GM19099 (cell line): ENCODE measurements around the gene PNMA8A.

Experiments used
- POLR2A ChIP-seq: IDR thresholded peaks from 3 replicates; pipeline ENCODE4 v1.6.1; 2011; ENCODE audit warnings: low read depth; ENCODE audit not compliant: insufficient read length; ENCODE audit errors: extremely low read depth

The PNMA8A gene

DNA sequence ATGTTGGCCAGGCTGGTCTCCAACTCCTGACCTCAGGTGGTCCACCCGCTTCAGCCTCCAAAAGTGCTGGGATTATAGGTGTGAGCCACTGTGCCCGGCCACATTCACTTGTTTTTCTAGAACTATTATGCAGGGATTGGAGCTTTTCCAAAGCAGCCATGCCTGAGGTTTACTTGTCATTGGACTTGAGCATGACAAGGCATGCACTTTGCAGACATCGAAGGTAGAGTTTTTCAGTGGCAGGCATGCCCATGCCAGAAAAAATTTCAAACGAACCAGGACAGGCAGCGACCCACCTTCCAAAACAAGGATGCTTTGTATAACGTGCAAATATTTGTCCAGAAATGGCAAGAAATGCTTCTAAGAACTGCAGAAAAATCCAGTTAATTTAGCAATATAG lies 17.7 kb downstream of the PNMA8A start:
- no peak for TF ChIP-seq POLR2A

DNA sequence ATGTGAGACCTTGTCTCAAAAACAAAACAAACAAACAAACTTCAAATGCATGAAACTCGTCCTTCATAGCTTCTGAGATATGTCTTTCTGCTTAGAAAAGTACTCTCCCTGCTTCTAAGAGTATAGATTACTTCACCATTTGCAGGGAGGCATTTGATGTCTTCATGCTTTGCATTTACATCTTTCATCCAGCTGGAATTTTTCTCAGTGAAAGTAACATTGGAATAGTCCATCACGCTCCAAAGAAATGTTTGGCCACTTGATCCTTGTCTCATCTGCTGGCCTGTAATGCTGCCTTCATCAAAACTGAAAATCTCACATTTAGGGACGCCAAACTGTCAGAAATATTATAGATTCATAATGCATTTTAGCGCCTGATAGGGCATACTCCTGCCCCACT lies 19.2 kb downstream of the PNMA8A start:
- no peak for TF ChIP-seq POLR2A

DNA sequence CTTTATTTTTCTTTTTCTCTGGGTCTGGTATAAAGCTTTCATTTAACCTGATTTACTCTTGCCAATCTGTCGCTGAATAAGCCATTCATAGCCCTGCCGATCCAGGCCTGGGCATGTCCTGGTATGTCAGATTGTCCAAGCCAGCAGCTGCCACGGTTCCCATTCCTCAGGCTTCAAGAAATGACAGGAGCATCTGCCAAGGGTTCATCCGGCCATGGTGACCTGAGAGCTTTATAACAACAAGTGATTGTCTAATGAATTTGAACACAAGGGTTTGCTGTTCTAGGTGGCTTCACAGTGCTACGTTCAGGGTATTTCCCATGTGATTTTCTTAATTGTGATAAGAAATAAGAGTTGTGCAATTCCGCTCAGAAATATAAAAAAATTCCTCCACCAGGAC lies 20.0 kb downstream of the PNMA8A start:
- TF ChIP-seq POLR2A, result no peak

DNA sequence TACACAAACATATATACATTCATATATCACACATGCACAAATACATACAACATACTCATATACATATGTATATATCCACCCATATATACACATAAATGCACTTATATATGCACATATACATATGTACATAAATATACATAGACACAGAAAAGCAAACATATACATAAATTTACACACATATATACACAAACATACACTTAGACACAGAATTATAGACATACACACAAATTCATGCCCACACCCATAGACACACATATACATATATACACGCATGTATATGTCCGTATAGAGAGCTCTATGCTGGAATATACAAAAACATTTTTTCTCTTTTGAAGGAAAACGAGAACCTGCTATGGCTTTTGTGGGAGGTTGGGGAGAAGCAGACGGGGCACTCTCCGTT lies 20.6 kb downstream of the PNMA8A start:
- no peak for TF ChIP-seq POLR2A

DNA sequence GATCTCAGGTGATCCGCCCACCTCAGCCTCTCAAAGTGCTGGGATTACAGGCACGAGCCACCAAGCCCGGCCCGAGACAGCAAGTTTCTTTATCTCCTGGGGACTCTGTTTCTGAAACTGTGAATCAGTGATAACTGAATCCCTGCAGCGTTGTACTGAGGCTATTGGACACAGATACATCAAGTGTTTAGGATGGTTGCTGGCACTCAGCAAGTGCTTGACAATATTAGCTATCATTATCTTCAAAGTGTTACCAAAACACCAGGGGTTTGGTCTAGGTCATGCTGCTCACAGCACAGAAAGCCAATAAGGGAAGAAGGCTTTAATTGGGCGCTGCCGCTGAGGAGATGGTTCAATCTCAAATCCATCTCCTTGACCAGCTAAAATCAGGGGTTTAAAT lies 22.1 kb downstream of the PNMA8A start:
- no peak for TF ChIP-seq POLR2A

DNA sequence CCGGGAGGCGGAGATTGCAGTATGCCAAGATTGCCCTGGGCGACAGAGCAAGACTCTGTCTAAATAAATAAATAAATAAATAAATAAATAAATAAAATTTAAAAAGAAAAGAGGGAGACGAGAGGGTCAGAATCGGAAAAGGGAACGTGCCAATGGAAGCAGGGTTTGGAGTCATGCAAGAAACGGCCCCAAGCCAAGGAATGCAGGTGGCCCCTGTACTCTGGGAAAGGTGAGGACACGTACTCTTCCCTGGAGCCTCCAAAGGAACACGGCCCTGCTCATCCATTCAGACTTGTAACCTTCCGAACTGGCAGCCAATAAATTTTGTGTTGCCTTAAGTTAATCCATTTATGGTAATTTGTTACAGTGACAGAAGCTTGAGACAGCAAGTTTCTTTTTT lies 22.8 kb downstream of the PNMA8A start:
- TF ChIP-seq POLR2A, result no peak

DNA sequence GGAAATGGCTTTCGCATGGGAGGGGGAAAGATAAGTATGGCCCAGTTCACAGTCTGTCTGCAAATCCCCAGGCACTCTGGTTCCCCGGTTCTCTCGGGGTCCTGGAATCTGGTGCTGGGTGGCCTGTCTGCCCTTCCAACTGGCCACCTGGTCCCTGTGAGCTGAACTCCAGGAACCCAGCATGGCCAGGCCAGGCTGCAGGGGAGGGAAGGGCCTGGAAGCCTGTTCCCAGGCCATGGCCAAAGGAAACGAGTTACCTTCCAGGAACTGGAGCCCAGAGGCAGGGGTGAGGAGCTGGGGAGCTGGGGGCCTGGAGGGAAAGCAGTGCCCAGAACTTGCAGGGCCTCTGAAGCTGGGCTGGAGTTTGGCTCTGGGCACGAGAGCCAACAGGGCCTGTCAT lies 23.5 kb downstream of the PNMA8A start:
- TF ChIP-seq POLR2A, result no peak

DNA sequence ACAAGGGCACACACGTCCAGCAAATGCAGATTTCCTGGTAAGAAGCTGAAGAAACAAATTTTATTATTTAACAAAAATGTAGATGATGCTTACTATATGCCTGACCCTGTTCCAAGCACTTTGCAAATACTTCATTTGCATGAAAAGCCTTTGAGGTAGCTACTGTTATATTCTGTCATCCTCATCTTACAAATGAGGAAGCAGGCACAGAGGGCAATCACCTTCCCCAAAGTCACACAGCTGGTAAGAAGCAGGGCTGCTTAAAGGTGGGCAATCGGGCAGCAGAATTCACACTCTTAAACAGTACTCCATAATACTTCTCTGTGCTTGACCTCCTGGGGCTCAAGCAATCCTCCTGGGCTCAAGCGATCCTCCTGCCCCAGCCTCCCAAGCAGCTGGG lies 24.4 kb downstream of the PNMA8A start:
- TF ChIP-seq POLR2A, result no peak

DNA sequence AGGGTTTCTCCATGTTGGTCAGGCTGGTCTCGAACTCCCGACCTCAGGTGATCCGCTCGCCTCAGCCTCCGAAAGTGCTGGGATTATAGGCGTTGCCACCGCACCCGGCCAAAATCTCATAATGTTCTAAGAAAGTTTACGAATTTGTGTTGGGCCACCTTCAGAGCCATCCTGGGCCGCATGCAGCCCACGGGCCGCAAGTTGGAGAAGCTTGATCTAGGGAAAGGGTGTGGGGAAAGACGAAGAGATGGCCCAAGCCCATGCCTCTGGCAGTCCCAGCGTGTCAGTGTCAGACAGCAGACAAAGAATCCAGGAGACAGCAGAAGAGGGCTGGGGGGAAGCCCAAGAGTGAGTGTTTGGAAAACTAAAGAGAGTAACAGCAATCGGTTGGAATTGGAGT lies 25.3 kb downstream of the PNMA8A start:
- no peak for TF ChIP-seq POLR2A

DNA sequence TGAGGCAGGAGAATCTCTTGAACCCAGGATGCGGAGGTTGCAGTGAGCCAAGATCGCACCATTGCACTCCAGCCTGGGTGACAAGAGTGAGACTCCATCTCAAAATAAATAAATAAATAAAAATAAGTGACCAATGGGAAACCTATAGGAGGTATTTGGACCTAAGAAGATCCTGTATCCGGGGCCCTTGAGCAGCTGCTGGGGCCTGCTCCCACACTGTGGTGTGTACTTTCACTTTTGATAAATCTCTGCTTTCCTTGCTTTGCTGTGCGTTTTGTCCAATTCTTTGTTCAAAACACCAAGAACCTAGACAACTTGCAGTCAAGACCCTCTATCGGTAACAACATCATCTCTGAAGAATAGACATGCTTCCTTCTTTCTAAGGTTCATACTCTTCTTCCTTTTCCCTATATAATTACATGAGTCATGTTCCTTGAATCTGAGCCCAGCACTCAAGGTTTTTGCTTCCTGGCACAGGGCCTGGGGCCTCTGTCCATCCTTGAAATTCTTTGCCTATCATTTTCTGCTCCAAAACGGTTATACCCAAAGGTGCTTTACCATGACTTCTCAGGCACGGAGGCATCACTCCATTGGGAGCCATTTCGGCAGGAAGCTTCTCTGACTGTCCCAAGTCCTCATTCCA lies 28.4 kb downstream of the PNMA8A start:
- no peak for TF ChIP-seq POLR2A

DNA sequence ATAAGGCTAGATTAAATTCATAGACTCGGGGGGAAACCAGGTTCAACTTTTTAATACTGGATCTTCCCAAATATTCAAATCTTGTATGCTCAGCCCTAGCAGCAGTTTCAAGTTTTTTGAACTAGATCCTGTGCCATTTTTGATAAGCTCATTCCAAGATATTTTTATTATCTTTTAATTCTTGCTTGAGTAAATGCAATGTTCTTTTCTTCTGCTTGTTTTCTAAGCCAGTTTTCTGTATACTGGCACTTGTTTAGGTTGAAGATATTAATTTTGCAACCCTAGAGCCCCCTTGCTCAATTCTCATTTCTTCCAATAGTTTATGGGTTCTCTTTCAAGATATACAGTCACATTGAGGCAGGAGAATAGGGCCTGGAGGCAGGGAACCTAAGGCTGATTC lies 29.5 kb downstream of the PNMA8A start:
- TF ChIP-seq POLR2A, result no peak

DNA sequence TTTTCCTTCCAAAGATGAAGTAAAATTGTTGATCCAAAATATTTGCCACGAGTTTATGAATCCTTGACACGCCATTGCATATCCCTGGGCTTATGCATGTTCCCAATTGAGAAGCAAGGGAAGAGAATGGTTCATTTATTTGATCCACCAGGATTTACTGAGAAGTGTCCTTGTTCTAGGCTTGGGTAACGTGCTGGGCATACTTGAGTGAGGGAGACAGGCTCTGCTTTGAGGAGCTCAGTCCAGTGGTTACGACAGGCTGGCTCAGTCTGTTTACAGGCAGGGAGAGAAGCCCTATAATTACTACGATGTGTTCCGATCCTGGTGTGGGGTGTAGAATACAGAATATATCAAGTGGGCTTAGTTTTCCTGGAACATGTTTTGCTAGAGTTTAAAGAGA lies 36.4 kb downstream of the PNMA8A start:
- TF ChIP-seq POLR2A, result no peak

DNA sequence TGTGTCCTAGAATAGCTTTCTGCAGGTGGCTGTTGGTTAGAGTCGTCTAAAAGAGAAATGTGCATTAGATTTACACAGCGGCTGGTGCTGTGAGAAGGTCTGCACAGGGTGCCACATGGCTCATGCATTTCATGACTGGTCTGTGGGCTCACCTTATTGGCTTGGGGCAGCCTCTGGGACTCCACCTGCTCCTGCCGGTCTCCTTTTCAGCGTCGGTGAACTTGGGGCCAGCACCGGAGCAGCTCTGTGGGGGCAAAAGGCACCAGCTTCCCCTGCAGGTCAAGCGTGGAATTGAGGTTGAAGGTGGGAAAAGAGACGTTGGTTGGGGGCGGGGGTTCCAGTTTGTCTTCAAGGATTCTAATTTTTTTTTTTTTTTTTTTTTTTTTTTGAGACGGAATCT lies 39.5 kb downstream of the PNMA8A start:
- no peak for TF ChIP-seq POLR2A

DNA sequence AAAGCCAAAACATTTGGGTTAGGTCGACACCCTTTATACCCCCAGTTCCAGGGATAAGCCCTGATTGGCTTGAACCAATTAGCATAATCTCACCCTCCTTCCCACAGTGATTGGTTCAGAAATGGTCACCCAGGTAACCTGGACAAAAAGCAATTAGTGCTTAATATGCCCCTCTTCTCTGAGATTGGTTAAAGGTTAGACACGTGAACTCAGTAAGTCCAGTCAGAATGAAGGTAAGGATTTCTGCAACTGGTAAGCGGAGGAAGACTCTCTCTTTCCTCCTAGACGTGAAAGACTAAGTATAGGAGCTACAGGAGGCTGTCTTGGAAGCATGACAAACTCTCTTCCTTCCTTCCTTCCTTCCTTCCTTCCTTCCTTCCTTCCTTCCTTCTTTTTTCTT lies 41.4 kb downstream of the PNMA8A start:
- TF ChIP-seq POLR2A, result no peak

DNA sequence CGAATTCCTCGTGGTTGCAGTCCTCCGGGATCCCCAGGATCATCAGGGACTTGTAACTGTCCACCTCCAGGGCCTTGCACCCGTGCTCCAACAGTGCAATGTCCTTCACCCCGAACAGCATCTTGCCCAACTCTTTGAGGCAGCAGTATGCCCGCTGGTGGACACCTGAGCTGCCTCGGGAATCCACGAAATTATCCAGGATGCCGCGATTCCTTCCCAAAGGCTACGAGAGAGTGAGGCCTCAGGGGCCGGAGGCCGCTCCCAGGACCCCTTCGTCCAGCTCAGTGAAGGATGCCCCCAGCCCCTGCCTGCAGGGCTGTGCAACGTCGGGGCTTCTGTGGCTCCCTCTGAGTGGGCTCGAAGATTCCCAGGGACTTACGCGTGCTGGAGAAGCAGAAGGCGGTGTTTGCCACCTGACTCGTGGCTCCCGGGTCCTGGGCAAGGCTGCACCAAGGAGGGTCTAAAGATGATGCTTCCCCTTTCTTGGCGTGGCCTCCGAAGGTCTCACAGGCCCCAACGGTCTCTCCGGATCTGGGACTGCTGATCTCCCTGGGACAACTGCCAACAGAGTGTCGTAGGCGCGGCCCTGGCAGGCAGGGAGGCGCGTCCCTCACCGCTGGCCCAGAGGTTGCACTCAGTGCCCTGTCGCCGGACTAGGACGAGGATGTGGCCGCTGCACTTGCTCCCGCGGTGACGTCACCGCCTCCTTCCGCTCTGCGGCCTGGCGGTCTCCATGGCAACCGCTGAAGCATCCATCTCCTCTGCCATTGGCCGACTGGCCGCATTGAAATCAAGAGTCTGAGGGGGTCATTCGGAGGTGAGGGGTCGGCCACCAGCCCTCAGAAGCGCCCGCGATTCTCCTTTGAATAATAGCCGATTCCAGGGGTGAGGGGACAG lies 42.9 kb downstream of the PNMA8A start, which contains the start of gene PNMA8C:
PNMA8C (minus strand) TSS at position 698 of the 897 bp plus-strand sequence; CDS start at position 121, 577 bp downstream.
- TF ChIP-seq POLR2A, result no peak

DNA sequence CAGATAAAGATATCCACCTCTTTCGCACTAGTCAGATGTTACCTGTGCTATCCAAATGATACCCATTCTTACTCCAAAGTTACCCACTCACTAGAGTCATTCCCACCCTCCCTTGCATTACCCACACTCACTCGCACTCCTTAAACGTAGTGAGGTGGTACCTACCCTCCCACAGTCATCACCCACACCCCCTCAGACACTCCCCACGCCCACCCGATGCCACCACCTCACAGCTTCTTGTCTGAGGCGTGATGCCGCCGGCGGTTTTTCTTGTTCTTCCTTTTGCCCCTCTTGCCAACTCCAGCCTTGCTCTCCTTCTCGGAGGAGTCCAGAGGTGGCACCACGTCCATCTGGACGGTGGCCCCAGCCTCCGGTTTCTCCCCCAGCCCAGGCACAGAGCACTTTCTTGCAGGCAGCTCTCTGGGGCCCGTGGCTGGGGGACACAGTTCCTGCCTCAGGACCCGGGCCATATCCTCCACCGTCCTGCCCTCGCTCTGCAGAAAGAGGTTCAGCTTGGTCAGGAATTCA lies 43.8 kb downstream of the PNMA8A start:
- TF ChIP-seq POLR2A, result no peak
